GM18519 (cell line): ENCODE results near the gene TGM2.
"Not testable (repeated sequence)": the region's sequence is repeated elsewhere in the genome, so short reads cannot be mapped to it uniquely, and the experiment has no call there.

Experiments
- ATAC-seq: cut with Tn5 transposase; IDR thresholded peaks from one replicate; pipeline ENCODE4 v1.9.1; 2021; ENCODE audit warnings: mild to moderate bottlenecking, moderate library complexity; ENCODE audit not compliant: unreplicated experiment, low FRiP score

TGM2 gene

GRCh38 chr20:38120625-38120988 lies 44.5 kb downstream of the TGM2 start:
- ATAC-seq = no peak

- no peak for ATAC-seq
Observed at GRCh38 chr20:38119446-38119845, 45.6 kb downstream of the TGM2 start.

GRCh38 chr20:38117635-38118034 lies 47.4 kb downstream of the TGM2 start:
- ATAC-seq = no peak

GRCh38 chr20:38117205-38117604 lies 47.9 kb downstream of the TGM2 start:
- no peak for ATAC-seq

- no peak for ATAC-seq
Observed at GRCh38 chr20:38116409-38117165, 48.5 kb downstream of the TGM2 start.

- no peak for ATAC-seq
Observed at GRCh38 chr20:38115896-38116295, 49.2 kb downstream of the TGM2 start.

- ATAC-seq = no peak
Observed at GRCh38 chr20:38115205-38115604, 49.9 kb downstream of the TGM2 start.

GRCh38 chr20:38114353-38114791 lies 50.7 kb downstream of the TGM2 start:
- ATAC-seq = no peak

GRCh38 chr20:38113401-38114325 lies 51.4 kb downstream of the TGM2 start:
- ATAC-seq = no peak

- no peak for ATAC-seq
Observed at GRCh38 chr20:38112930-38113294, 52.2 kb downstream of the TGM2 start.

GRCh38 chr20:38112261-38112929 lies 52.7 kb downstream of the TGM2 start:
- no peak for ATAC-seq

- no peak for ATAC-seq
Observed at GRCh38 chr20:38111366-38112232, 53.5 kb downstream of the TGM2 start.

GRCh38 chr20:38110525-38111178 lies 54.4 kb downstream of the TGM2 start:
- ATAC-seq = no peak

- ATAC-seq = no peak
Observed at GRCh38 chr20:38109591-38110524, 55.2 kb downstream of the TGM2 start.

GRCh38 chr20:38108986-38109541 lies 56.0 kb downstream of the TGM2 start:
- ATAC-seq = no peak

- ATAC-seq = no peak
Observed at GRCh38 chr20:38108438-38108985, 56.6 kb downstream of the TGM2 start.

- not testable (repeated sequence) for ATAC-seq
Observed at GRCh38 chr20:38107916-38108315, 57.2 kb downstream of the TGM2 start.

GRCh38 chr20:38107386-38107785 lies 57.7 kb downstream of the TGM2 start:
- not testable (repeated sequence) for ATAC-seq
